Spleen (tissue), 7 donors: ENCODE results near the gene FERMT3.

Experiments
- CTCF ChIP-seq, 11 experiments: fragments of 200-600 bp in 7 of 11; fragments of 450-650 bp in 4 of 11; sonication (generic) in 4 of 11; IDR thresholded peaks in 8 of 11; conservative IDR thresholded peaks in 3 of 11; 1 replicate in 7 of 11; 2 replicates in 4 of 11; pipeline versions ENCODE4 v1.4.0 to v1.8.0; 2016 to 2021; ENCODE audit warnings: antibody characterized with exemption in 11 of 11, inconsistent platforms in 4 of 11, mild to moderate bottlenecking in 1 of 11
- POLR2A ChIP-seq, 3 donors: fragments of 450-650 bp; IDR thresholded peaks; one replicate each; pipeline ENCODE4 v1.5.1; 2017; ENCODE audit warnings: antibody characterized with exemption in 3 of 3, mild to moderate bottlenecking in 1 of 3
- POLR2AphosphoS5 ChIP-seq, 3 donors: sonication (generic); formaldehyde crosslinking; IDR thresholded peaks; one replicate each; pipeline ENCODE4 v1.5.1; 2017; ENCODE audit warnings: antibody characterized with exemption in 3 of 3
- donor health status: DM: no; HTN: no; CAD: no; lungs with moderate emphysema.
- donor health status: DM: no; HTN: no; CAD: no.
- donor health status: DM: no; HTN: no; CAD: no.

- TF ChIP-seq CTCF (IDR thresholded peaks at IDR 0.05 in 8 of 11, conservative IDR thresholded peaks at IDR 0.05 in 3 of 11) = no peak
- no peak for TF ChIP-seq POLR2AphosphoS5 (IDR thresholded peaks at IDR 0.05)
- no peak for TF ChIP-seq POLR2A (IDR thresholded peaks at IDR 0.05)
Observed at GRCh38 chr11:64264371-64264852, 57.9 kb downstream of the FERMT3 start.
